Endothelial cell of umbilical vein (primary cell): ENCODE measurements around the gene PSD2.

ENCODE experiments used
- CTCF ChIP-seq, 2 donors: IDR thresholded peaks; 1 replicate in 1 of 2; 2 replicates in 1 of 2; pipeline ENCODE4 v1.5.1; 2011; ENCODE audit warnings: low read length in 2 of 2, mild to moderate bottlenecking in 2 of 2, moderate library complexity in 2 of 2, control low read depth in 1 of 2, inconsistent platforms in 1 of 2, low read depth in 1 of 2; ENCODE audit not compliant: insufficient read depth in 1 of 2; ENCODE audit errors: extremely low read depth in 1 of 2
- FOS ChIP-seq: IDR thresholded peaks from 2 replicates; pipeline ENCODE4 v1.6.1; 2011; ENCODE audit warnings: mild to moderate bottlenecking, low read length, moderate library complexity, borderline replicate concordance; ENCODE audit not compliant: insufficient read depth
- GATA2 ChIP-seq: IDR thresholded peaks from 2 replicates; pipeline ENCODE4 v1.7.0; 2011; ENCODE audit warnings: low read depth, mild to moderate bottlenecking, moderate library complexity, mixed read lengths, low read length; ENCODE audit not compliant: insufficient read length, insufficient read depth
- JUN ChIP-seq: IDR thresholded peaks from 2 replicates; pipeline ENCODE4 v1.6.1; 2011; ENCODE audit warnings: borderline replicate concordance, low read depth; ENCODE audit not compliant: insufficient read length, insufficient read depth
- MAX ChIP-seq: IDR thresholded peaks from 2 replicates; pipeline ENCODE4 v1.6.1; 2011; ENCODE audit not compliant: insufficient read depth, insufficient read length
- MYC ChIP-seq: IDR thresholded peaks from one replicate; pipeline ENCODE4 v1.6.1; 2011; ENCODE audit warnings: mild to moderate bottlenecking, low read depth, low read length
- POLR2A ChIP-seq: IDR thresholded peaks from 2 replicates; pipeline ENCODE4 v1.6.1; 2012; ENCODE audit warnings: low read depth, mild to moderate bottlenecking, control low read depth, low read length

GRCh38 chr5:139855946-139856540, 60.4 kb downstream of the PSD2 start:
- TF ChIP-seq CTCF (IDR thresholded peaks at IDR 0.05; ENCODE audit: extremely low read depth in 1 of 2, insufficient read depth in 1 of 2, low read depth in 1 of 2, low read length in 2 of 2) (no peak), FOS (no peak), MYC (no peak), MAX (no peak), POLR2A (no peak), JUN (no peak), GATA2 (no peak)
